Nasal cavity respiratory epithelium epithelial cell of viscerocranial mucosa (primary cell): ENCODE measurements around the gene MISP. TPM values are rescaled to one million over a fixed set of nuclear protein-coding genes. Genes with fewer than 3 reads are reported as not detected.

ENCODE experiments used
- total RNA-seq: library from RNA; depleted of rRNA; stranded (reverse); fragments of >200 nt; gene quantifications from 2 replicates; pipeline ENCODE4 v1.2.3, GENCODE V29; 2014

MISP gene
- 55.5 and 95.0 TPM in 2 replicates for total RNA-seq

GRCh38 chr19:750640-751423, at the start of gene MISP:
Gene MISP, plus strand, starts transcription at chr19:751112. Its CDS starts 5,835 bp downstream, at chr19:756947.

GRCh38 chr19:708154-709143, 42.5 kb upstream of the MISP start, which contains the start of gene PALM:
Gene PALM, plus strand, starts transcription at chr19:708935. Its CDS starts 212 bp downstream, at chr19:709147.

GRCh38 chr19:796692-797527, 46.0 kb downstream of the MISP start, which contains the start of gene PTBP1:
Gene PTBP1, plus strand, starts transcription at chr19:797452. Its CDS starts 46 bp downstream, at chr19:797498.

Other genes with a start within 250 kb of the MISP start
- gene TPGS1, start 243.6 kb upstream of the MISP start, total RNA-seq, result 10.0 and 13.0 TPM in 2 replicates
- gene CDC34, start 219.4 kb upstream of the MISP start, total RNA-seq, result 87.6 and 161 TPM in 2 replicates
- gene GZMM, start 207.1 kb upstream of the MISP start, total RNA-seq, result not detected in 2 replicates
- gene BSG, start 178.5 kb upstream of the MISP start, total RNA-seq, result 500 and 542 TPM in 2 replicates
- gene HCN2, start 161.2 kb upstream of the MISP start, total RNA-seq, result 0.34 and 1.3 TPM in 2 replicates
- gene POLRMT, start 117.6 kb upstream of the MISP start, total RNA-seq, result 38.8 and 40.7 TPM in 2 replicates
- gene FGF22, start 111.2 kb upstream of the MISP start, total RNA-seq, result not detected in 2 replicates
- 40.3 and 49.2 TPM in 2 replicates for gene RNF126, start 87.9 kb upstream of the MISP start, total RNA-seq
- gene FSTL3, start 74.7 kb upstream of the MISP start, total RNA-seq, result 96.0 and 177 TPM in 2 replicates
- gene PRSS57, start 55.7 kb upstream of the MISP start, total RNA-seq, result not detected in 2 replicates
- 0.34 and 23.0 TPM in 2 replicates for gene PALM, start 42.2 kb upstream of the MISP start, total RNA-seq
- 120 and 273 TPM in 2 replicates for gene PTBP1, start 46.3 kb downstream of the MISP start, total RNA-seq
- under 0.01 and 0.28 TPM in 2 replicates for gene PLPPR3, start 70.8 kb downstream of the MISP start, total RNA-seq
- gene AZU1, start 76.7 kb downstream of the MISP start, total RNA-seq, result not detected in 2 replicates
- gene PRTN3, start 89.9 kb downstream of the MISP start, total RNA-seq, result not detected in 2 replicates
- 0.07 TPM in 1 of 2 replicates, not detected in the other for gene ELANE, start 101.2 kb downstream of the MISP start, total RNA-seq
- gene CFD, start 108.6 kb downstream of the MISP start, total RNA-seq, result 4.4 and 6.4 TPM in 2 replicates
- gene MED16, start 142.1 kb downstream of the MISP start, total RNA-seq, result 19.5 and 32.9 TPM in 2 replicates
- gene RNU6-9, start 142.4 kb downstream of the MISP start, total RNA-seq, result not detected in 2 replicates
- gene R3HDM4, start 162.1 kb downstream of the MISP start, total RNA-seq, result 40.5 and 46.1 TPM in 2 replicates
- gene KISS1R, start 166.2 kb downstream of the MISP start, total RNA-seq, result under 0.01 and 0.07 TPM in 2 replicates
- gene ARID3A, start 174.9 kb downstream of the MISP start, total RNA-seq, result 12.0 and 12.4 TPM in 2 replicates
- gene WDR18, start 233.2 kb downstream of the MISP start, total RNA-seq, result 61.9 and 65.2 TPM in 2 replicates
- gene GRIN3B, start 249.3 kb downstream of the MISP start, total RNA-seq, result 1.4 and 2.1 TPM in 2 replicates